Activated CD8-positive, alpha-beta memory T cell treated with anti-CD3 and anti-CD28 coated beads for 1 hour (primary cell): ENCODE data around the gene CKB.

ENCODE experiments used
- DNase-seq, 2 donors: peaks; one replicate each; pipeline ENCODE4 v3.0.0-alpha.2; 2020; ENCODE audit warnings: low read depth in 1 of 2; ENCODE audit errors: extremely low read depth in 1 of 2

The CKB gene

GRCh38 chr14:103492156-103492925, 30.3 kb downstream of the CKB start:
- DNase-seq, result no peak

- no peak for DNase-seq
Measured at GRCh38 chr14:103491691-103492090, 30.9 kb downstream of the CKB start.

- DNase-seq, result no peak
Measured at GRCh38 chr14:103489621-103490020, 33.0 kb downstream of the CKB start.

GRCh38 chr14:103488960-103489359, 33.7 kb downstream of the CKB start:
- no peak for DNase-seq

GRCh38 chr14:103488071-103488470, 34.6 kb downstream of the CKB start:
- DNase-seq, result no peak

- DNase-seq, result no peak
Measured at GRCh38 chr14:103485504-103485903, 37.1 kb downstream of the CKB start.

GRCh38 chr14:103483600-103483999, 39.0 kb downstream of the CKB start:
- DNase-seq, result no peak

- no peak for DNase-seq
Measured at GRCh38 chr14:103480595-103480994, 42.0 kb downstream of the CKB start.

- no peak for DNase-seq
Measured at GRCh38 chr14:103476631-103477030, 46.0 kb downstream of the CKB start.

- DNase-seq, result no peak
Measured at GRCh38 chr14:103476065-103476464, 46.6 kb downstream of the CKB start.

- no peak for DNase-seq
Measured at GRCh38 chr14:103474893-103475292, 47.7 kb downstream of the CKB start.

GRCh38 chr14:103472939-103473338, 49.7 kb downstream of the CKB start:
- DNase-seq, result no peak
